ENCODE measurements around the gene IL33.

Gene IL33

DNA sequence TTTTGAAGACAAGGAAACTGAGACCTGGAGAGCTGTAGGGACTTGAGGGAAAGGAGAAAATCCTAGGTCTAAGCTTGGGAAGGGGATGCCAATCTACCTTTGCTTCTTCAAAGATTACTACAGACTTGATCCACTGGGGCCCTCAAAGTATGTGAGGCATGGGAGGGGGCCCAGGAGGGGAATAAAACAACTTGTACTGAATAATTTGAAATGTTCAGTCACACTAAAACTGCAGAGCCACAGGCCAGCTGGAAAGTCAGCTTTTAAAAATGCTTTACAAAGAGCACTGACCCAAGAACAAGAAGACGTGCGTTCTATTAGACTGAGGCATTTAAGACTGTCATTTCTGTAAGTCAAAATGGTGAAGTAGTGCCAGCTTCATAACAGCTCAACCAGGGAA, 13.6 kb downstream of the IL33 start:
- no peak for ATAC-seq (ENCODE audit: insufficient read depth, low read depth)
- no peaks in the 10 kb centered on the region for H3K9me3 ChIP-seq (ENCODE audit: insufficient read depth, low read length, severe bottlenecking)
- H3K4me2 ChIP-seq (ENCODE audit: insufficient read depth, low read length): no peak overlapping the region
- no peak overlapping the region for H3K9ac ChIP-seq (ENCODE audit: low read depth, low read length)
- H3K27ac ChIP-seq (ENCODE audit: low read length): no peak overlapping the region
- H3K4me1 ChIP-seq (ENCODE audit: insufficient read depth, low read length): no peaks in the 10 kb centered on the region
- no peak overlapping the region for H3K4me3 ChIP-seq (ENCODE audit: low read depth in 1 of 2, low read length in 2 of 2)
- H4K20me1 ChIP-seq (ENCODE audit: insufficient read depth, low read length): no peaks in the 10 kb centered on the region
- no peak overlapping the region for H2AFZ ChIP-seq (ENCODE audit: low read depth, low read length)
- no peak for TF ChIP-seq EZH2 (IDR thresholded peaks at IDR 0.05; ENCODE audit: borderline replicate concordance, low read depth, low read length, severe bottlenecking)
- TF ChIP-seq, protein P1, sequence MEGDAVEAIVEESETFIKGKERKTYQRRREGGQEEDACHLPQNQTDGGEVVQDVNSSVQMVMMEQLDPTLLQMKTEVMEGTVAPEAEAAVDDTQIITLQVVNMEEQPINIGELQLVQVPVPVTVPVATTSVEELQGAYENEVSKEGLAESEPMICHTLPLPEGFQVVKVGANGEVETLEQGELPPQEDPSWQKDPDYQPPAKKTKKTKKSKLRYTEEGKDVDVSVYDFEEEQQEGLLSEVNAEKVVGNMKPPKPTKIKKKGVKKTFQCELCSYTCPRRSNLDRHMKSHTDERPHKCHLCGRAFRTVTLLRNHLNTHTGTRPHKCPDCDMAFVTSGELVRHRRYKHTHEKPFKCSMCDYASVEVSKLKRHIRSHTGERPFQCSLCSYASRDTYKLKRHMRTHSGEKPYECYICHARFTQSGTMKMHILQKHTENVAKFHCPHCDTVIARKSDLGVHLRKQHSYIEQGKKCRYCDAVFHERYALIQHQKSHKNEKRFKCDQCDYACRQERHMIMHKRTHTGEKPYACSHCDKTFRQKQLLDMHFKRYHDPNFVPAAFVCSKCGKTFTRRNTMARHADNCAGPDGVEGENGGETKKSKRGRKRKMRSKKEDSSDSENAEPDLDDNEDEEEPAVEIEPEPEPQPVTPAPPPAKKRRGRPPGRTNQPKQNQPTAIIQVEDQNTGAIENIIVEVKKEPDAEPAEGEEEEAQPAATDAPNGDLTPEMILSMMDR (IDR thresholded peaks at IDR 0.05; ENCODE audit: borderline replicate concordance, extremely low read depth, low read length, poor library complexity, severe bottlenecking): no peak
- H3K27me3 ChIP-seq (ENCODE audit: insufficient read depth, low read length, poor library complexity): peaks cover 7% of the 10 kb centered on the region
- H3K79me2 ChIP-seq (ENCODE audit: insufficient read depth, low read length): no peaks in the 10 kb centered on the region
- H3K36me3 ChIP-seq (ENCODE audit: insufficient read depth, low read length): no peaks in the 10 kb centered on the region
- no peak for DNase-seq

DNA sequence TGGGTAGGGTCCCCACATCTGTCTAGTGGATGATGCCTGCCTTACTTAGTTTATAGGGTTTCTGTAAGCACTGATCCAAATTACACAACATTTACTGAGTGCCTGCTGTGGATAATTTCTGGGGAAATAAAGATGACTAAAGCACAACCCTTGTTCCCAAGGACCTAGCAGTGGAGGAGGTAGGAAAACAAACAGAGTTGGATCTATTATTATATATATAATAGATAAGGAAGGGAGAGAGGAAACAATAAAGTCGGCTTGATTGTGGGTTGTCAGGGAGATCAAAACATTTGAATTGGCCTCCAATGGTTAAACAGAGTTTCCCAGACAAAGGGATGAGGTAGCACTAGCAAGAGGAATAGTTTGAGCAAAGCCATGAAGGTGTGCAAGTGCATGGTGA, 14.0 kb downstream of the IL33 start:
- Histone ChIP-seq H3K36me3 (ENCODE audit: insufficient read depth, low read length) (no peaks in the 10 kb centered on the region), H3K4me1 (ENCODE audit: insufficient read depth, low read length) (no peaks in the 10 kb centered on the region), H3K4me3 (ENCODE audit: low read depth in 1 of 2, low read length in 2 of 2) (no peak overlapping the region), H2AFZ (ENCODE audit: low read depth, low read length) (no peak overlapping the region), H4K20me1 (ENCODE audit: insufficient read depth, low read length) (no peaks in the 10 kb centered on the region), H3K9ac (ENCODE audit: low read depth, low read length) (no peak overlapping the region), H3K27ac (ENCODE audit: low read length) (no peak overlapping the region), H3K27me3 (ENCODE audit: insufficient read depth, low read length, poor library complexity) (peaks cover 7% of the 10 kb centered on the region), H3K79me2 (ENCODE audit: insufficient read depth, low read length) (no peaks in the 10 kb centered on the region), H3K4me2 (ENCODE audit: insufficient read depth, low read length) (no peak overlapping the region), H3K9me3 (ENCODE audit: insufficient read depth, low read length, severe bottlenecking) (no peaks in the 10 kb centered on the region)
- DNase-seq (no peak), ATAC-seq (ENCODE audit: insufficient read depth, low read depth) (no peak)
- TF ChIP-seq, protein P1 (IDR thresholded peaks at IDR 0.05; ENCODE audit: borderline replicate concordance, extremely low read depth, low read length, poor library complexity, severe bottlenecking): no peak
- no peak for TF ChIP-seq EZH2 (IDR thresholded peaks at IDR 0.05; ENCODE audit: borderline replicate concordance, low read depth, low read length, severe bottlenecking)

DNA sequence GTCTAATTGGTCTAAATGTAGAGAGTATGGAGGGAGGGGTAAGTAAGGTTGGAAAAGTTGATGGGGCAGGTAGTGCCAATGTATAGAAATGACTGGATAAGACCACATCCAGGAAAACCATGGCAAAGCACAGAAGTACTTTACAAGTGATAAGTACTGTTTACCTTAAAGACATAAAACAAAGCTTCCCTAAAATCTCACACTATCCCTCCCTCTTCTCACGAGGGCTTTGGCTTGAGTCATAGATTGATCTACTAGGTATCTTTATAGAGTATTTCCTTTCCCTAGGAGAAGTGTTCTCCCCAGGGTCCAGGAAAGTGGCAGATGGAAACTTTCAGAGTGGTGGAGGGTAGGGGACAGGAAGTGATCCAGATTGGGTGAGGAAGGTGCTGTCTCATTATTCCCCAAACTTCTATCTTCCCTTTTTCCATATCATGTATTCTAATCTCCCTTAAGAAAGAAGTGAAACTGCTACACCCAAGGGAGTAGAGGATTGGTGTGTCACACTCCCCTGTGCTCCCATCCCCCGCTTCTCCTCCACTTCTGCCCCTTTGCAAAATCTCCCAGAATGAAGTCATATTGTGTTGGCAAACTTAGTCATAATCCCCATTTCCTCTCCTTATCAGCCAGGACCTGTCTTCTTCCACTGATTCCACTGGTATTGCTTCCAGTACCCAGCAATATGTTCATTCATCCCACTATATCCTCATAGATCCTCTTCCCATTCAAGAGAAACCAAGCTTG, 14.6 kb downstream of the IL33 start:
- no peak for DNase-seq
- Histone ChIP-seq H3K27ac (ENCODE audit: low read length) (no peak overlapping the region), H3K4me2 (ENCODE audit: insufficient read depth, low read length) (no peak overlapping the region), H3K79me2 (ENCODE audit: insufficient read depth, low read length) (no peaks in the 10 kb centered on the region), H3K4me3 (ENCODE audit: low read depth in 1 of 2, low read length in 2 of 2) (no peak overlapping the region), H3K27me3 (ENCODE audit: insufficient read depth, low read length, poor library complexity) (peaks cover 7% of the 10 kb centered on the region), H2AFZ (ENCODE audit: low read depth, low read length) (no peak overlapping the region), H3K4me1 (ENCODE audit: insufficient read depth, low read length) (no peaks in the 10 kb centered on the region), H4K20me1 (ENCODE audit: insufficient read depth, low read length) (no peaks in the 10 kb centered on the region), H3K36me3 (ENCODE audit: insufficient read depth, low read length) (no peaks in the 10 kb centered on the region), H3K9ac (ENCODE audit: low read depth, low read length) (no peak overlapping the region), H3K9me3 (ENCODE audit: insufficient read depth, low read length, severe bottlenecking) (no peaks in the 10 kb centered on the region)
- TF ChIP-seq, protein P1 (IDR thresholded peaks at IDR 0.05; ENCODE audit: borderline replicate concordance, extremely low read depth, low read length, poor library complexity, severe bottlenecking): no peak
- TF ChIP-seq EZH2 (IDR thresholded peaks at IDR 0.05; ENCODE audit: borderline replicate concordance, low read depth, low read length, severe bottlenecking): no peak
- ATAC-seq (ENCODE audit: insufficient read depth, low read depth): no peak
